HG02610 (cell line): ENCODE measurements around the gene CMTM2.
A peak's percentile ranks its signal among the peaks of the same experiment; 100 is the strongest.
"Not testable (repeated sequence)": the region's sequence is repeated elsewhere in the genome, so short reads cannot be mapped to it uniquely, and the experiment has no call there.

Experiments
- ATAC-seq: cut with Tn5 transposase; IDR thresholded peaks from one replicate; pipeline ENCODE4 v1.9.1; 2021; ENCODE audit warnings: mild to moderate bottlenecking, moderate library complexity; ENCODE audit not compliant: unreplicated experiment

CMTM2 gene

DNA sequence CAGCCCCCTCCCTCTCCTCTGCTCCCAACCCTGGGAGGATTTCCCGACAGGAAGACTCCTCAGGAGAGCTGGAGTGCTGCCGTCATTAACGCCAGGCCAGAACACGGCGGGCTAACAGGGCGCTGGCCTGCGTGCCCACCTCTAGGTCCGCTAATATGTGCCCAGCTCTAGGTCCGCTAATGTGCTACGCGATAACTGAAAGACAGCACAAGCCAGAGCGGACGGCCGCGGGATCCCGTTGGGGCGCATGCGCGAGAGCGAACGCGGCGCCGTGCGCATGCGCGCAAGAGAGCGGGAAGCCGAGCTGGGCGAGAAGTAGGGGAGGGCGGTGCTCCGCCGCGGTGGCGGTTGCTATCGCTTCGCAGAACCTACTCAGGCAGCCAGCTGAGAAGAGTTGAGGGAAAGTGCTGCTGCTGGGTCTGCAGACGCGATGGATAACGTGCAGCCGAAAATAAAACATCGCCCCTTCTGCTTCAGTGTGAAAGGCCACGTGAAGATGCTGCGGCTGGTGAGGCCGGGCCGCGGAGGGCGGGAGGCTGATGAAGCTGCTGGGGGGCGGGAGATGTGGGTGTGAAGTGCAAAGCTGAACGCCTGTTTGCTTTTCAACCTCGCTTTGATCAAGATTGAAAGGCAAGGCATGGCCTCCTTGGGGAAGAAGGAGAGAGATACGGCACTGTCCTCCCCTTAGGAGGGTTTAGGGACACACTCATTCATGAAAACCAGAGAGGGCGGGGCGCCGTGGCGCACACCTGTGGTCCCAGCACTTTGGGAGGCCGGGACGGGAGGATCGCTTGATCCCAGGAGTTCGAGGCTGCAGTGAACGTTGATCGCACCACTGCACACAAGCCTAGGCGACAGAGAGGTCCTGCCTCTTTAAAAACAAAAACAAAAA lies 26.7 kb upstream of the CMTM2 start, which contains the start of gene CKLF:
Gene CKLF (plus strand): TSS at position 291 of the 892 bp plus-strand sequence. CDS start 140 bp downstream, at position 431.
- ATAC-seq, result peak; percentile 73

DNA sequence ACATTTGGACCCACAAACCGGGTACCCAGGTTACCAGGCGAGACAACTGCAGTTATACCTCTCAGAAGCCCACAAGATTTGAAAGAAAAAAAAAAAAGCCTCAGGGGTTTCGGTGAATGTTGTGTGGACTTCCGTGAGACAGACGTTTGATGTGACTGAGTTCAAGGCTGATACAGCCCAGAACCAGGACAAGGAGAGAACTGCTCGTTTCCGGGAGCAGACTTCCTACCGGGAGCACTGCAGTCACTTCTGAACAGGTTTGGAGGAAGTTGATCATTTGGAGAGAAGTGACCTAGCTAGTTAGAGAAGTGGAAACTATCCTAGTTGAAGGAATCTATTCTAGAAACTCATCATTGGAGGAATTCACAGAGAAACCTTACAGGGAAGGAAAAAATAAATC lies 26.0 kb upstream of the CMTM2 start:
- no peak for ATAC-seq

DNA sequence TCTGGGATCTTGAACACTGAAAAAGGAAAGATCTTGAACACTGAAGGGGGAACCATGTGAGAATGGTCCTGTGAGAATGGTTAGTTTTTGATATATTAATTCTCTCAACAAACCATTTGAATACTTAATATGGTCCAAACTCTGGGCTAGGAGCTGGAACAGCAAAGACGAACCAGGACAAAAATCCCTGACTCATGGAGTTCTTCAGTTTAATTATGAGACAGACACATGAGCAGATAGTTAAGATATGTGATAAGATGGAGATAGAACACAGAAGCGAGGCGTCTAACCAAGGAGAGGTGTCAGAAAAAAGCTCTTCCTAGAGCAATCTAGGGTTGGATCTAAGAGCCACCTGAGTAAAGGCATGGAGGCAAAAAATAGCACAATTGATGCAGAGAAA lies 25.2 kb upstream of the CMTM2 start:
- ATAC-seq, result no peak

DNA sequence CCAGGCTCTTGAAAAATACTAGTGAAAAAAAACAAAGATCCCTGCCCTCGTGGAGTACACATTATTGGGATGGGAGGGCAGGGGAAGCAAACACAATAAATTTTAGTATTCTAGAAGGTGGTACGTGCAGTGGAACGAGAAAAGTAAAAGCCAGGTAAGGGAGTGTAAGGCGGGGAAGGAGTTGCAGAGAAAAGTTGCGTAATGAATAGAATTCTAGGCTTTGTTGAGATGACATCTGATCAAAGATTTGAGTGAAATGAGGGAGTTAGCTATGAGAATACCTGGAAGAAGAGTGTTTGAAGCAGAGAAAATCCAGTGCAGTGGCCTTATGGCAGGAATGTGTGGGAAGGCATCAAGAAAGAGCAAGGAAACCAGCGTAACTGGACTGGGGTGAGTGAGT lies 24.8 kb upstream of the CMTM2 start:
- no peak for ATAC-seq

DNA sequence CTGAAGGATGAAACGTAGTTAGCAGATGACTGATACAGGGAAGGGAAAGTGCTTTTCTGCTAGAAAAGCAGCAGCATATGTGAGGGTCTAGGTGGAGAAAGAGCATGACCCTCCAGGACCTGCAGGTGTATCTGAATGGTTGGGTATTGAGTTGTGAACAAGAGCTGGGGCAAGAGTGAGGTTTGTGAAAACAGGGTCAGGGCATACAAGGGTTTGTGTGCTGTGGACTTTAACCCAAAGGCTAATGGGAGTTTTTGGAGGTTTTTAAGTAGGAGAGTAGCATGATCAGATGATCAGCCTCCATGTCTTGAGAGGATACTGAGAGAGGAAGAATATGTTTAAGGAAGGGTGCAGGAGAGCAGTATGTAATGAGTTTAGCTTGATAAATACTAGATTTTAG lies 19.2 kb upstream of the CMTM2 start:
- ATAC-seq, result no peak

DNA sequence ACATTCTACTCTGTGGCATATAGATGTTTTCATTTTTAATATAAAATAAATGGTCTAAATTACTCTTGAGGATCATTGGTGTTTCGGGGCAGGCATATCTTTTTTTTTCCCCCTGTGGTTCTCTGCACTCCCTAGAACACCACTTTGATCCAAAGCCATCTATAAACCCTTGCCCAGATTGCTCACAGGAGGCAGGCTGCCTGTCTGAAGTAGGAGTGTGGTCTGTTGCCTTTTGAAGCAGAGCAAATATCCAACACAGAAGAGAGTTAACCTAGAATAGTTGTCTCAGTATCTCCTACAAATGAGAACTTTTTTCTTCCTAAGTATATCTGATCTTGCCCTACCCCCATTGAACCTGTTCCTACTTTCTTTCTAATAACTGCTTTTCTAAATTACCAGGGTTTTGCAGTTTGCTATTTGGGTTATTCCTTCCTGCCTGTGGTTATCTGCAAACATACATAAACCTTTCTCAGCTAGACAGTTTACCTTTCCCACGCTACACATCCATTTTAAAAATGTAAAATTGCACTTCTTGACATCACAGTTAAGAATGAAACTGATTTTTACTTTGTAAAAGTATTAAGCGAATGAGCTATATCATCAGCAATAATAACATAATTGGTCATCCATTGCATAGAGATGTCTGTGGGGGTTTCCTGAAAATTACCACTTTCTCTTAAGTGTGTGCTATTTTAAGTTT lies 17.7 kb upstream of the CMTM2 start:
- ATAC-seq, result no peak

DNA sequence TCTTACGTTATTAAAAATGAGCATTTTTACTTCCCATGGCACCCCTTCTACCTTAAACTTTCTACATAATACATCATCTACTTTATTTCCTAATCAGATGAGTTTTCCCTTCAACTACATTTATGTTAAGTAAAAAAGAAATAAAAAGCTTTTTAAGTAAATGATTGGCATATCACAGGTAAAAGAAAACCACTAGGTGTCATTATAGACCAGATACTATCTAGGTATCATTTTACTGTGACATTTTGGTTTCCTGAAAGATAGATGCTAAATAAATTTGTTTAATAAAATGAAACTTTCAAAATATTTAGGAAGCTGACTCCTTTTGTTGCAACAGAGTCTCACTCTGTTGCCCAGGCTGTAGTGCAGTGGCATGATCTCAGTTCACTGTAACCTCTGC lies 16.9 kb upstream of the CMTM2 start:
- no peak for ATAC-seq

DNA sequence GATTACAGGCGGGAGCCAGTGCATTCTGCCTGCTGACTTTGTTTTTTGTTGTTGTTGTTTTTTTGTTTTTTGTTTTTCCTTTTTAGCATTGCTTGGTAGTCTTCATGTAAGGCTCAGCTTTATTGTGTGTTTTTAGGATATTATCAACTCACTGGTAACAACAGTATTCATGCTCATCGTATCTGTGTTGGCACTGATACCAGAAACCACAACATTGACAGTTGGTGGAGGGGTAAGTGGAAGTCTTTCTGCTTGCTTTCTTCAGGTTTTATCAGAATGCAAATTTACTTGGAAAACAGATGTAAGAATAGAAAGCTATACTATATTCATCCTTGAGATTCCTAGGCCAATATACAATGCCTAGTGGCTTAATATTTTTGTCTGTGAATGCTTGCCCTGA lies 16.3 kb upstream of the CMTM2 start:
- ATAC-seq, result no peak

DNA sequence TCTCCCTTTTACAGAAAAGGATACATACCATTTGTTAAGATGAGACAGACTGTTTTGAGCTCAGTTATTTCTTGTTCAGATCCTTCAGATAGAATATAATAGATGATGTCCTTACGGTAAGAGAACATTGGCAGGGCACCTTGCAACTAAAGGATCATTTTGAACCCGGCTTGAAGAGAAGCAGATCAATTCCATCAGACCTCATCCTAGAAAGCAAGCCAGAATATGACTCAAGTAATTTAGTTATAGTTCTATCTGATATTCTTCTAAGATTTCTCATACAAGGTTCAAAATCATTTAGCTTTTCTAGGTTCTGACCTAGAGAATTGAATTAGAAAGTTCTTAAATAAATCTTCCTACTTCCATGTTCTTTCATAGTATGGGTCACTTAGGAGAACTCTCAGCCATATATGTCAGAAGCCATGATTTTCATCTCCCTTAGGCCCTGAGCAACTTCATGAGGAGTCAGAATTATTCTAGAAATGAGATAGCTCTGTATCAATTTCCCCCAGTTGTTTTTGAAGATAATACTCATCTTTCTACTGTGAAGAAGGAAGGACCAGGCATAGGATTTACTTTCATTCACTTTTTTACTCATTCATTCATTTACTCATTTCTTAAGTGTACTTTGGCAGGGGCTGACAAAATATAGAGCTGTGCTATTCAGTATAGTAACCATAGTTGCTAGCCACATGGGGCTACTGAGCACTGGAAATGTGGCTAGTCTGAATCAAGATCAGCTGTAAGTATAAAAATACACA lies 15.5 kb upstream of the CMTM2 start:
- ATAC-seq, result peak; percentile 48

DNA sequence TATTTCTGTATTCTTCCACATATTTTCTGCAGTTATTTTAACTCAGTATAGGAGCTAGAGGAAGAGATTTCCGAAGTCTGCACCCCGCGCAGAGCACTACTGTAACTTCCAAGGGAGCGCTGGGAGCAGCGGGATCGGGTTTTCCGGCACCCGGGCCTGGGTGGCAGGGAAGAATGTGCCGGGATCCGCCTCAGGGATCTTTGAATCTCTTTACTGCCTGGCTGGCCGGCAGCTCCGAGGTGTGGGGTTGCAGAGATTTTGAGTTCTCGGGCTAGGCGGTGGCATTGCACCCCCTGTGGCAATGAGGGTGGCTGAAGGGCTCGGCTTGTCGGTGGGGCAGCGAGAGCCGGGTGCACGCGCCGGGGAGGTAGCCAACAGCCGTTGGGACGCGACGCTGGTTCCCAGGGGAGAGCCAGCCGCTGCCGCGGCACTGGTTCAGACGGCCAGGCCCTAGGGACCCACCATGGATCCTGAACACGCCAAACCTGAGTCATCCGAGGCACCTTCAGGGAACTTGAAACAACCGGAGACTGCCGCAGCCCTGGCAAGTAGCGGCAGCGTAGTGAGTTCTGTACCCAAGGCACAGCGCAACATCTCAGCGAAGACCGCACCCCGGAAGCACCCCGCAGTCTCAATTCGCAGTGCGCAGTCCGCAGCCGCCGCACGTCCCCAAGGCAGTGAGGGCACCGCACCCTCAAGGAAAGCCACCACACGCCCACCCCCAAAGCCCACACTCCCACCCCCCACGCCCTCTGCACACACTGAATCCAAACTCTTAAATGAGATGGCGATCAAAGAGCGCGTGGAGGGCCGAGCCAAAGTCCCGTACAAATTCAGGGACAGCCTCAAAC lies 13.0 kb upstream of the CMTM2 start, which contains the start of gene CMTM1:
Gene CMTM1 (plus strand): TSS at position 389 of the 851 bp plus-strand sequence. CDS start 75 bp downstream, at position 464.
- no peak for ATAC-seq

DNA sequence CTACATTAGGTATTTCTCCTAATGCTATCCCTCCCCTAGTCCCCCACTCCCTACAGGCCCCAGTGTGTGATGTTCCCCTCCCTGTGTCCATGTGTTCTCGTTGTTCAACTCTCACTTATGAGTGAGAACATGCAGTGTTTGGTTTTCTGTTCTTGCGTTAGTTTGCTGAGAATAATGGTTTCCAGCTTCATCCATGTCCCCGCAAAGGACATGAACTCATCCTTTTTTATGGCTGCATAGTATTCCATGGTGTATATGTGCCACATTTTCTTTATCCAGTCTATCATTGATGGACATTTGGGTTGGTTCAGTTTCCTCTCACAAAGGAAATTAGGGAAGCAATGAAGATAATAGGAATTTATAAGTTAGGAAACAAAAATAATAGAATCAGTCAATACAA lies 12.0 kb upstream of the CMTM2 start:
- not testable (repeated sequence) for ATAC-seq

DNA sequence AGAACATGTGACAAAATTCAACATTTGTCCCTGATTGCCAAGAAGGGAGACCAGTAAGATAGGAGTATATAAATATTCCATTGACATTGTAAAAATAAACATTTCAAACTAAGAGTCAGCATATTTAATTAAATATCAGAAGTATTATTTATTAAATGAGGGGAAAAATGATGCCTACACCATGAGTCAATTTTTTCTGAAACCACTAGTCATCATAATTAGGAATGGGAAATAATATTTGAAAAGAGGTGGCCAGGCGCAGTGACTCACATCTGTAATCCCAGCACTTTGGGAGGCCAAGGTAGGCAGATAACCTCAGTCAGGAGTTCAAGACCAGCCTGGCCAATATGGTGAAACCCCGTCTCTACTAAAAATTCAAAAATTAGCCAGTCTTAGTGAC lies 10.9 kb upstream of the CMTM2 start:
- ATAC-seq, result no peak

DNA sequence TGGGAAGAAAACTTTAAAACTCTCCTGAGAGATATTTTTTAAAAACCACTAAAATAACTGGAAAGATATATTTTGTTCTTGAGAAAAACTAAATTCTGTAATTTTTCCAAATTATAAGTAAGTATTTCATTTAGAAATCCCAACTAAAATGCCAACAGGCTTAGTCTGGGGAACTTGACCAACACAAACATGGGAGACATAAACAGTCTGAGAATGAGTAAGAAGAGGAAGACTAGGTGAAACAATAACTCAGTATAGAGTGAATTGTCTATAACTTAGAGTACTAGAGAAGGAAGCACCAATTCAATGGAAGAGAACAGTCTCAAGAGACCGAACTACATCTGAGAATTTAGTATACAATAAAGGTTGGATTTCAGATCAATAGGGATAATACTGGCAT lies 10.1 kb upstream of the CMTM2 start:
- no peak for ATAC-seq

DNA sequence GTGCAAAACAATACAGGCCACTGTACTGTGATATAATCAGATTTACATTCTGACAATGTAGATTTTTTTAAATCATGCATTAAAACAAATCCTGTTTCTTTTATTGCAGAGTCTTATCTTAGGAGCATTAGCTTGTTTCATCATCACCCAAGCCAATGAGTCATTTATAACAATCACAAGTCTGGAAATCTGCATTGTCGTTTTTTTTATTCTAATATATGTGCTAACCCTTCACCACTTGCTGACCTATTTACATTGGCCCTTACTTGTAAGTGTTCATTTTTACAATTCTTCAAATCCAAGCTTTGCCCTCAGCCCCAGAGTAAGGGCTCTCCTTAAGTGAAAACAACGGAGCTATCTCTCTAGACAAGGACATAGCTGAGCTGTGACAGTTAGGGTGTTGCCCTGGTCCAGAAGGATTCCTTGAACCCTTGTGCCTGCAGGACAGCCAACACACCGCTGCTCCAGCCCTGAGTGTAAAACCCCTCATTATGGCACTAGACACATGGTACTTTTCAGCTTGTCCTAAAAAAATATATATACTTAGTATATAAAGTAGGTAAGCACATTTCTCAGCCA lies 9.3 kb upstream of the CMTM2 start:
- no peak for ATAC-seq

DNA sequence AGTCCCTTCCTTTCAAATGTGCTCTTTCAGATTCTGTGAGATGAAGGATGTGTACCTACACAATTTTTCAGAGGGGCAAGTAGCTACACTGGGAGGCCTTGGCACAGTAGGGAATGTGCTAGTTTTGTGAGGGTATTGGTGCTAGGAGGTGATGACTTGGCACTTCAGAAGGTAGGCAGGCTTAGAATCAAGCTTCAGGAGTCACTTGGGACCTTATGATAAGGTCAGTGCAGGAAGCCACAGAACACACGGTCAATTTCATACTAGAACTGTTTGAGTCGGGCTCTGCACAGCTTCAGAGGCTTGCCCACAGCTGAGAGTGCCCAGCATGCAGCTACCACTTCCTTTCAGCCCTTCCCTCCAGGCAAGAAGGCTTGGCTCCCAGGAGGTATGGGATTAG lies 6.9 kb upstream of the CMTM2 start:
- no peak for ATAC-seq

DNA sequence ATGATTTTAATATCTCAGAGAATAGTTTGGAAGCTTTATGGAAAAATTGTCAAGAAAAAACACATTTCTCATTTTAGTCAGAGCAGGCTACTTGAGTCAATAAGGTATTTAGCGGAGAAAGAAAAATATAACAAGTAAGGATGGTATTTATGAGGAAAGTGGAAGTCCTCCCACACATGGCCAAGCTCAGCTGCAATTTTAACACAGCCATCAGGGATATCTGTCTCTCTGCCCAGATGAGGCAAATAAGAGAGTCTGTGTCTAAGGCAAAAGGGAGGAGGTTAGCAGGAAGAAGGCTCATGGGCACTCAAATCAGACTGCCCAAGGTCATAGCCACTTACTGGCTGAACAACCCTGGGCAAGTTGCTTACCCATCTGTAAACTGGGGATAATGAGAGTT lies 5.2 kb upstream of the CMTM2 start:
- no peak for ATAC-seq

DNA sequence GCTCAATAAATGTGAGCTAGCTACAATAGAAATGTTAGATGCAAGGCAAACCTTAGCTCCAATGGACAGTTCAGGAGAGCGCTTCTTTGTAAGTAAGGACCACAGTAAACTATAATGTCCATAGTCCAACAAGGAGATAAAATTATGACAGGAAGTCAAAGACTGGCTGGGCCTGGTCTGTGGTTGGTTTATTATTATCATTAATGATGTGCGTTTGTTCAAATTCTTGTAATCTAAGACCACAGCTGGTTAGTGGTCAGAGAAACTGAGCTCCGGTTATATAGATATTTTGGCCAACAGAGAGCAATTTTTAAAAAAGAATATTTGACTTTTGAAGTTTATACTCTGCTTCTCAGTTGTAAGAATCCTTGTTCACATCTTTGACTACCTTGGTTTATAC lies 4.7 kb upstream of the CMTM2 start:
- ATAC-seq, result no peak

DNA sequence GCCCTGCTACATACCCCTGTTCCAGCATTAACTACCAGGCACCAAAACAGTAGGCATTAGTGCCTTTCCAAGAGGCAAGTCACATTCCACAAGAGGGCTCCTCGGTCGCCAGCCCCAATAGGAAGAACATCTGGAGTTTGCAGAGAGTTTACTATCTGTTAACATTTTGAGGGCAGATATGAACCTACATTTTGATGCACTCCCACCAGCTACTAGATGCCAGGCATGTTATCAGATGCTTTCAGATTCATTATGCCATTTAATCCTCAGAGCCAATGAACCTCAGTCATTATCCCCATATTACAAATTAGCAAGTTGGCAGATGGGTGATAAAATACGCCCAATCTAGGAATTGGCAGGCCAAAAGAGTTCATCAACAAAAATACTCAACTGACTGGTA lies 4.2 kb upstream of the CMTM2 start:
- ATAC-seq, result no peak

DNA sequence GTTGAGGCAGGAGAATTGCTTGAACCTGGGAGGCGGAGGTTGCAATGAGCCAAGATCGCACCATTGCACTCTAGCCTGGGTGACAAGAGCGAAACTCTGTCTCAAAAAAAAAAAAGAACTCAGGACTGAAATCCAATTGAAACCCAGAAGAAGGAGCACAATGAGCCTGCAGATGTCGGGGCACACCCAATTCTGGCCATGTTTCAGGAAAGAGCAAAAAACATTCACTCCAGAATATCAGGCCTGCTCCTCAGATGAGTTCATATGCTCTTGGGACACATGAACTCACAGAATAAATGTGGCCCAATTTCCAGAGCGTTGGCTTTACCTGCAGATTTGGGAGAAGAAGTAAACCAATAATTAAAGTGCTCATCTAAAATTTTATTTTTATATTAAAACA lies 3.0 kb upstream of the CMTM2 start:
- ATAC-seq, result no peak

DNA sequence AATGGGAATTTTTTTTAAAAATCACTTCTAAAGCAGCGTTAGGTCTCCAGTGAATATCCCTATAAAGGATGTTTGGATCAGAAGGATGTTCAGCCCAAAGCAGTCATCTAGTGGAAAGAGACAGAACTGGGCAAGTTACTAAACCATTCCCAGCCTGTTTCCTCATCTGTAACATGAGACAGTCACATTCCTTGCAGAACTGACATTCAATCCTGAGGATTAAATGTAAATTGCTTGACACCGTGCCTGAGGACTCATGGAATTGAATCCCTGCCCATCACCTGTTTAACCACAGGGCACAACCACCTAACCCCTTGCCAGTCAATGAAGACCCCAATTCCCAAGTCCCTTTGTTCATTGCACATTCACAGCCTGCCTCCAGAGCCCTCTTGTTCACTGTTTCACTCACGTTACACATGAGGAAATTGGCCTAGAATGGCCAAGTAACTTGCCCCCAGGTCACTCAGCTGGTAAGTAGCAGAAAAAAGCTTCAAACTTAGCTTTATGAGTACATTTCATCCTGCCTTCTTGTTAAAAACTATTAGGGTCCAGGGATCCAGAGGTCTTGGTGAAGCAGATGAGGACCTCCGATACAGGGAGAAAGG lies 1.4 kb downstream of the CMTM2 start:
- ATAC-seq, result no peak
